Stimulated activated CD8-positive, alpha-beta memory T cell treated with anti-CD3 and anti-CD28 coated beads, Interleukin-4, amount 100 ng/mL, for 24 hours (primary cell): ENCODE measurements around the gene ZNF728.
"Not testable (repeated sequence)": the region's sequence is repeated elsewhere in the genome, so short reads cannot be mapped to it uniquely, and the experiment has no call there.

Experiments used
- DNase-seq: peaks from one replicate; pipeline ENCODE4 v3.0.0-alpha.2; 2020; ENCODE audit warnings: low read depth

The ZNF728 gene

GRCh38 chr19:23002690-23003422 lies at the start of gene ZNF728:
ZNF728 (minus strand) TSS chr19:23003176; CDS start chr19:23003030, 146 bp downstream.
- DNase-seq, result no peak

- DNase-seq, result no peak
Measured at GRCh38 chr19:23052349-23052748, 49.4 kb upstream of the ZNF728 start.

GRCh38 chr19:23049256-23049655 lies 46.3 kb upstream of the ZNF728 start:
- DNase-seq, result no peak

GRCh38 chr19:23046743-23047142 lies 43.8 kb upstream of the ZNF728 start:
- DNase-seq, result no peak

- no peak for DNase-seq
Measured at GRCh38 chr19:23033721-23034120, 30.7 kb upstream of the ZNF728 start.

GRCh38 chr19:23015660-23016059 lies 12.7 kb upstream of the ZNF728 start:
- no peak for DNase-seq

GRCh38 chr19:22994957-22995356 lies 8.0 kb downstream of the ZNF728 start:
- not testable (repeated sequence) for DNase-seq

GRCh38 chr19:22976248-22976647 lies 26.7 kb downstream of the ZNF728 start:
- no peak for DNase-seq

GRCh38 chr19:22975546-22976136 lies 27.3 kb downstream of the ZNF728 start:
- not testable (repeated sequence) for DNase-seq

- DNase-seq, result no peak
Measured at GRCh38 chr19:22945560-22945959, 57.4 kb downstream of the ZNF728 start.

- no peak for DNase-seq
Measured at GRCh38 chr19:22935151-22935550, 67.8 kb downstream of the ZNF728 start.

GRCh38 chr19:22927576-22927975 lies 75.4 kb downstream of the ZNF728 start:
- DNase-seq, result not testable (repeated sequence)

GRCh38 chr19:22925181-22925580 lies 77.8 kb downstream of the ZNF728 start:
- not testable (repeated sequence) for DNase-seq
